ENCODE measurements around the gene KDM2B. TPM values are rescaled to one million over a fixed set of nuclear protein-coding genes. Genes with fewer than 3 reads are reported as not detected.
A peak's percentile ranks its signal among the peaks of the same experiment; 100 is the strongest.
"Not testable (repeated sequence)": the region's sequence is repeated elsewhere in the genome, so short reads cannot be mapped to it uniquely, and the experiment has no call there.

Gene KDM2B
- total RNA-seq, 2 donors from 2014 or later, result 18.1 to 39.3 TPM

- no peak for DNase-seq (ENCODE audit: low spot score)
- H3K27ac ChIP-seq, result no peak overlapping the region
- no peaks in the 10 kb centered on the region for H3K27me3 ChIP-seq (replicated peaks; ENCODE audit: insufficient read depth)
- H3K4me1 ChIP-seq (replicated peaks), result no peaks in the 10 kb centered on the region
- WGBS, result 86% methylated on average over 6 of the region's 6 CpGs
- no peaks in the 10 kb centered on the region for H3K36me3 ChIP-seq
- no peaks in the 10 kb centered on the region for H3K9me3 ChIP-seq
- no peak for TF ChIP-seq POLR2A (IDR thresholded peaks at IDR 0.05)
- intact Hi-C loops (cut with DNase I), result no loop called here
- no peak overlapping the region for H3K4me3 ChIP-seq
Measured at GRCh38 chr12:121600702-121601336, 20.0 kb upstream of the KDM2B start.

- no peaks in the 10 kb centered on the region for H3K27me3 ChIP-seq (replicated peaks; ENCODE audit: insufficient read depth)
- 95% methylated on average over 5 of the region's 5 CpGs for WGBS
- no peak for DNase-seq (ENCODE audit: low spot score)
- TF ChIP-seq POLR2A (IDR thresholded peaks at IDR 0.05), result no peak
- TF ChIP-seq CTCF (IDR thresholded peaks at IDR 0.05), result no peak
- no peaks in the 10 kb centered on the region for H3K4me1 ChIP-seq (replicated peaks)
- no peaks in the 10 kb centered on the region for H3K36me3 ChIP-seq
- intact Hi-C loops (cut with DNase I), result no loop called here
- H3K4me3 ChIP-seq, result no peak overlapping the region
- H3K9me3 ChIP-seq, result no peaks in the 10 kb centered on the region
- H3K27ac ChIP-seq, result no peak overlapping the region
Measured at GRCh38 chr12:121596526-121596925, 15.7 kb upstream of the KDM2B start.

- intact Hi-C loops (cut with DNase I), result no loop called here
- Histone ChIP-seq H3K27me3 (replicated peaks; ENCODE audit: insufficient read depth) (no peaks in the 10 kb centered on the region), H3K27ac (no peak overlapping the region), H3K9me3 (no peaks in the 10 kb centered on the region), H3K4me1 (replicated peaks) (no peaks in the 10 kb centered on the region), H3K36me3 (no peaks in the 10 kb centered on the region), H3K4me3 (no peak overlapping the region)
- TF ChIP-seq CTCF (IDR thresholded peaks at IDR 0.05), result no peak
- TF ChIP-seq POLR2AphosphoS5 (IDR thresholded peaks at IDR 0.05), result no peak
- TF ChIP-seq POLR2A (IDR thresholded peaks at IDR 0.05), result no peak
- no peak for DNase-seq (ENCODE audit: low spot score)
- WGBS, result 97% methylated on average over 12 of the region's 12 CpGs
Measured at GRCh38 chr12:121595520-121595919, 14.7 kb upstream of the KDM2B start.

GRCh38 chr12:121592320-121592719 lies 11.5 kb upstream of the KDM2B start:
- H3K4me1 ChIP-seq (replicated peaks), result no peaks in the 10 kb centered on the region
- H3K36me3 ChIP-seq, result no peaks in the 10 kb centered on the region
- no peak for DNase-seq (ENCODE audit: low spot score)
- 76% methylated on average over 4 of the region's 4 CpGs for whole genome bisulfite sequencing
- H3K4me3 ChIP-seq, result no peak overlapping the region
- H3K27ac ChIP-seq, result no peak overlapping the region
- no peak for TF ChIP-seq CTCF (IDR thresholded peaks at IDR 0.05)
- H3K27me3 ChIP-seq (replicated peaks; ENCODE audit: insufficient read depth), result no peaks in the 10 kb centered on the region
- no peaks in the 10 kb centered on the region for H3K9me3 ChIP-seq
- intact Hi-C loops (cut with DNase I), result no loop called here

- intact Hi-C loops (cut with DNase I), result no loop called here
- Histone ChIP-seq H3K27me3 (replicated peaks; ENCODE audit: insufficient read depth) (no peaks in the 10 kb centered on the region), H3K36me3 (no peaks in the 10 kb centered on the region), H3K4me1 (replicated peaks) (no peaks in the 10 kb centered on the region), H3K4me3 (peak overlapping the region in 1 of 2 donors; percentile 18), H3K9me3 (no peaks in the 10 kb centered on the region), H3K27ac (peak overlapping the region; percentile 62 to 64)
- no peak for DNase-seq (ENCODE audit: low spot score)
- TF ChIP-seq POLR2AphosphoS5 (IDR thresholded peaks at IDR 0.05) (no peak), CTCF (IDR thresholded peaks at IDR 0.05) (no peak), POLR2A (IDR thresholded peaks at IDR 0.05) (no peak)
- WGBS, result 22% methylated on average over 10 of the region's 10 CpGs
Measured at GRCh38 chr12:121590476-121591143, 9.8 kb upstream of the KDM2B start.

GRCh38 chr12:121584885-121585284 lies 4.1 kb upstream of the KDM2B start:
- not testable (repeated sequence) for DNase-seq (ENCODE audit: low spot score); H3K36me3 ChIP-seq; H3K27me3 ChIP-seq (replicated peaks; ENCODE audit: insufficient read depth); H3K9me3 ChIP-seq; H3K4me1 ChIP-seq (replicated peaks); H3K27ac ChIP-seq; H3K4me3 ChIP-seq
- intact Hi-C loops (cut with DNase I), result loop anchor here (10.0 kb wide), 1 partner anchor 220 kb away; the partner anchor contains the start of gene SETD1B
- WGBS, result 97% methylated on average over 6 of the region's 6 CpGs

GRCh38 chr12:121583334-121583661 lies 2.5 kb upstream of the KDM2B start:
- DNase-seq (ENCODE audit: low spot score); H3K9me3 ChIP-seq; H3K27ac ChIP-seq; H3K36me3 ChIP-seq; H3K4me1 ChIP-seq (replicated peaks); H3K4me3 ChIP-seq; H3K27me3 ChIP-seq (replicated peaks; ENCODE audit: insufficient read depth): not testable (repeated sequence)
- 93% methylated on average over 2 of the region's 2 CpGs for WGBS
- intact Hi-C loops (cut with DNase I), result loop anchor here (10.0 kb wide), 1 partner anchor 222 kb away; the partner anchor contains the start of gene SETD1B

All from prostate gland (tissue), 2 donors.